ENCODE measurements around the gene SEPTIN2.
"Not testable (repeated sequence)": the region's sequence is repeated elsewhere in the genome, so short reads cannot be mapped to it uniquely, and the experiment has no call there.

Gene SEPTIN2

GRCh38 chr2:241288324-241288888, 27.3 kb upstream of the SEPTIN2 start:
- DNase-seq (ENCODE audit: low spot score) = no peak

GRCh38 chr2:241289053-241289452, 26.7 kb upstream of the SEPTIN2 start:
- DNase-seq (ENCODE audit: low spot score) = no peak

- no peak for DNase-seq (ENCODE audit: low spot score)
These were observed 26.1 kb upstream of the SEPTIN2 start for GRCh38 chr2:241289597-241289996.

GRCh38 chr2:241291153-241291552, 24.6 kb upstream of the SEPTIN2 start:
- no peak for DNase-seq (ENCODE audit: low spot score)

- DNase-seq (ENCODE audit: low spot score) = no peak
These were observed 23.7 kb upstream of the SEPTIN2 start for GRCh38 chr2:241291977-241292376.

GRCh38 chr2:241293378-241293797, 22.3 kb upstream of the SEPTIN2 start:
- DNase-seq (ENCODE audit: low spot score) = not testable (repeated sequence)

- DNase-seq (ENCODE audit: low spot score) = no peak
These were observed 20.2 kb upstream of the SEPTIN2 start for GRCh38 chr2:241295326-241296095.

- DNase-seq (ENCODE audit: low spot score) = no peak
These were observed 19.0 kb upstream of the SEPTIN2 start for GRCh38 chr2:241296767-241297166.

- no peak for DNase-seq (ENCODE audit: low spot score)
These were observed 17.1 kb upstream of the SEPTIN2 start for GRCh38 chr2:241298673-241299072.

- no peak for DNase-seq (ENCODE audit: low spot score)
These were observed 15.7 kb upstream of the SEPTIN2 start for GRCh38 chr2:241300000-241300399.

GRCh38 chr2:241302083-241302482, 13.6 kb upstream of the SEPTIN2 start:
- no peak for DNase-seq (ENCODE audit: low spot score)

GRCh38 chr2:241302759-241303651, 12.7 kb upstream of the SEPTIN2 start:
- no peak for DNase-seq (ENCODE audit: low spot score)

GRCh38 chr2:241304039-241304670, 11.6 kb upstream of the SEPTIN2 start:
- DNase-seq (ENCODE audit: low spot score) = no peak

- no peak for DNase-seq (ENCODE audit: low spot score)
These were observed 8.7 kb upstream of the SEPTIN2 start for GRCh38 chr2:241307055-241307454.

- no peak for DNase-seq (ENCODE audit: low spot score)
These were observed 7.5 kb upstream of the SEPTIN2 start for GRCh38 chr2:241308267-241308666.

GRCh38 chr2:241308832-241309500, 6.8 kb upstream of the SEPTIN2 start:
- no peak for DNase-seq (ENCODE audit: low spot score)

GRCh38 chr2:241309684-241310117, 6.0 kb upstream of the SEPTIN2 start:
- no peak for DNase-seq (ENCODE audit: low spot score)

GRCh38 chr2:241310917-241311566, 4.7 kb upstream of the SEPTIN2 start:
- DNase-seq (ENCODE audit: low spot score) = no peak

GRCh38 chr2:241312082-241312481, 3.6 kb upstream of the SEPTIN2 start:
- no peak for DNase-seq (ENCODE audit: low spot score)

GRCh38 chr2:241313543-241314095, 2.1 kb upstream of the SEPTIN2 start:
- no peak for DNase-seq (ENCODE audit: low spot score)
